Memory B cell (primary cell): ENCODE results near the gene GNG8.
A peak's percentile ranks its signal among the peaks of the same experiment; 100 is the strongest.

Experiments
- ATAC-seq: fragments of 150-1000 bp; cut with Tn5 transposase; 2 replicates; pipeline ENCODE4 v1.10.0; 2021; ENCODE audit warnings: low read depth, mild to moderate bottlenecking, moderate library complexity
- DNase-seq, 2 donors: peaks; one replicate each; pipeline ENCODE4 v3.0.0; 2022; ENCODE audit warnings: low spot score in 2 of 2
- H3K27ac Mint-ChIP-seq: one replicate; pipeline ENCODE4 v1.8.0; 2022; ENCODE audit warnings: mild to moderate bottlenecking, moderate library complexity, mixed read lengths
- H3K27me3 Mint-ChIP-seq: one replicate; pipeline ENCODE4 v1.8.0; 2022; ENCODE audit warnings: mixed read lengths
- H3K36me3 Mint-ChIP-seq: one replicate; pipeline ENCODE4 v1.8.0; 2022; ENCODE audit warnings: mild to moderate bottlenecking, mixed read lengths
- H3K4me1 Mint-ChIP-seq: one replicate; pipeline ENCODE4 v1.8.0; 2022; ENCODE audit warnings: mixed read lengths
- H3K4me3 Mint-ChIP-seq: one replicate; pipeline ENCODE4 v1.8.0; 2022; ENCODE audit warnings: mild to moderate bottlenecking, moderate library complexity, mixed read lengths
- H3K9me3 Mint-ChIP-seq: one replicate; pipeline ENCODE4 v1.8.0; 2022; ENCODE audit warnings: mixed read lengths

GNG8 gene

DNA sequence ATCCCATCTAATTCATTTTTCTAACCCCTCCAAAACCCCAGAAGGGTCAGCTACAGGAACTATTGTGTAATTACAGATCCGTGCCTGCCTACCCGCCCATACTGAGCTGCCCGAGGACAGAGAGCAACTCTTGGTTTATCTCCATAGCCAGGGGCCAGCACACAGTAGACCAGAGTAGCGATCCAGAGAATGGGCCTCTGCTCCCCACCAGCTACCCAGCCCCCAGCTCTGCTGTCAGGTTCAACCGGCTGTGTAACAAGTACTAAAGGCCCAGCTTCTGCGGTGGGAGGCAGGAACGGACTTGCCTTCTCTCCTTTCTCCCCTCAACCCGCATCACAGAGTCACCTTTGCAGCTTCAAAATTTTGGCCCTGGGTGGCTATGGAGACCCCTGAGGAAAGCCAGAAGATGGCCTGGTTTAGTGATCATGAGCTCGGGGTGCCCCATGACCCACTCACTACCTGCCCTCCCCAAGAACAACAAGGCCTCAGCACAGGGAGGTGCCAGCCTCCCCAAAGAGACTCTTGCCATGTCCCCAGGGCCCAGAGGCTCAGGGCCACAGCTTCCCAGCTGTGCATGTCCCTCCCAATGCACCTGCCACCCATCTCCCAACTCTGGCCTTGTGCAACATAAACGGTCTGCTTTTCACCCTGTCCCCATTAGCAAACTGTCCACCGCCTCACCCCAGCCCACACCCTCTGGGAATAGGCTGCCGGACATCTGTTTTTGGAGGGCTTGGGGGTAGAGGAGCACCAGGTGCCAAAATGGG lies 29.1 kb downstream of the GNG8 start:
- H3K9me3 Mint-ChIP-seq = no peaks in the 10 kb centered on the region
- H3K27ac Mint-ChIP-seq = no peak overlapping the region
- H3K36me3 Mint-ChIP-seq = peaks cover 30% of the 10 kb centered on the region
- no peak overlapping the region for H3K4me3 Mint-ChIP-seq
- ATAC-seq (no peak), DNase-seq (no peak)
- H3K27me3 Mint-ChIP-seq = no peaks in the 10 kb centered on the region
- peaks cover 32% of the 10 kb centered on the region for H3K4me1 Mint-ChIP-seq

- DNase-seq = peak in 1 of 2 donors; percentile 10
- Mint-ChIP-seq H3K27ac (no peak overlapping the region), H3K4me1 (peaks cover 24% of the 10 kb centered on the region), H3K36me3 (peaks cover 30% of the 10 kb centered on the region), H3K9me3 (no peaks in the 10 kb centered on the region), H3K27me3 (no peaks in the 10 kb centered on the region), H3K4me3 (no peak overlapping the region)
- ATAC-seq = no peak
Observed at GRCh38 chr19:46606019-46606418, 30.0 kb downstream of the GNG8 start.

- H3K36me3 Mint-ChIP-seq = peaks cover 30% of the 10 kb centered on the region
- no peak overlapping the region for H3K27ac Mint-ChIP-seq
- DNase-seq (no peak), ATAC-seq (no peak)
- peaks cover 19% of the 10 kb centered on the region for H3K4me1 Mint-ChIP-seq
- no peaks in the 10 kb centered on the region for H3K27me3 Mint-ChIP-seq
- H3K4me3 Mint-ChIP-seq = no peak overlapping the region
- no peaks in the 10 kb centered on the region for H3K9me3 Mint-ChIP-seq
Observed at GRCh38 chr19:46605356-46605821, 30.6 kb downstream of the GNG8 start.

GRCh38 chr19:46604781-46605355 lies 31.1 kb downstream of the GNG8 start:
- no peaks in the 10 kb centered on the region for H3K9me3 Mint-ChIP-seq
- H3K4me3 Mint-ChIP-seq = no peak overlapping the region
- no peaks in the 10 kb centered on the region for H3K27me3 Mint-ChIP-seq
- H3K36me3 Mint-ChIP-seq = peaks cover 28% of the 10 kb centered on the region
- DNase-seq (peak in 1 of 2 donors; percentile 10), ATAC-seq (no peak)
- no peak overlapping the region for H3K27ac Mint-ChIP-seq
- H3K4me1 Mint-ChIP-seq = peaks cover 17% of the 10 kb centered on the region

DNA sequence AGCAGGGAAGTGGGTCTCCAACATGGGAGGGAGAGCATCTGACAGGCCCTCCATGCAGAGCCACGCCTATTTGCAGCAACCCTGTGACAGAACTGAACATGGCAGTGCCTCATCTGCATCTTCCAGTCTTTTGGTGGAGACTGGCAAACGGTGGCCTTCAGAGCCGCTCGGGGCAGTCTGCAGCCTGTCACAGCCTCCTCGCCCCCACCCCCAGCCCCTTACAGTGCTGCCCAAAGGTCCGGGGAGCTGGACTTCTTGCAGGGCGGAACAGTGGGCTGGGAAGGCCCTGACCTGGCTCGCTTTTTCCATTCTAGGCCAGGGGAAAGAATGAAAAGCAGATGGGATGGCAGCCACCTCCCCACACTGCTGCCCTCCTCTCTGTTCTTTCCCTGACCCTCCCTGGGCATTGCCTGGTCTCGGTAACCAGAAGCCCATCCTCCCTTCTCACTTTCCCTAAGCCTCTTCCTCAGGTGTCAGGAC lies 32.2 kb downstream of the GNG8 start:
- Mint-ChIP-seq H3K9me3 (peaks cover 2% of the 10 kb centered on the region), H3K4me3 (no peak overlapping the region), H3K27ac (no peak overlapping the region), H3K36me3 (peaks cover 20% of the 10 kb centered on the region), H3K27me3 (no peaks in the 10 kb centered on the region), H3K4me1 (peaks cover 19% of the 10 kb centered on the region)
- ATAC-seq = no peak
- DNase-seq = no peak

DNA sequence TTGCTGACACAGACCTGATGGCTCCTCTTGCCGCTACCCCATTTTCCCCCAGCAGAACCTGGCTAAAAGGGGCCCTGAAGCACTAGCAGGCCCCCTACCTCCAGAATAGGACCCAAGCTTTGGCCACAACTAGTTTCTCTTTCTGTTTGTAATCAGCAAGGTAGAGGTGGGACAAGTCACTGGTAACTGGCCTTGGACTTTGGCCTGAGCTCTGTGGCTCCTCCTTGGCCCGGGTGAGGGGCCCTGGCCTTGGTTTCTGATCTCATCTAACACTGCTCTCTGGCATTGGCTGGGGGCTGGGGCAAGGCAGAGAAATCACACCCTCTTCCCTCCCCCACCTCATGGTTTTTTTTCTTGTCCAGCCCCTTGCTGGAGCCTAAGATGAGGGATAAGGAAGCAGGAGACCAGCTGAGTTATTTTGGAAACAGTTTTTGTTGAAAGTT lies 32.8 kb downstream of the GNG8 start:
- H3K4me1 Mint-ChIP-seq = peaks cover 19% of the 10 kb centered on the region
- DNase-seq (no peak), ATAC-seq (no peak)
- H3K27ac Mint-ChIP-seq = no peak overlapping the region
- peaks cover 19% of the 10 kb centered on the region for H3K36me3 Mint-ChIP-seq
- no peaks in the 10 kb centered on the region for H3K27me3 Mint-ChIP-seq
- peak overlapping the region; percentile 99 for H3K4me3 Mint-ChIP-seq
- peaks cover 8% of the 10 kb centered on the region for H3K9me3 Mint-ChIP-seq

- H3K4me1 Mint-ChIP-seq = peaks cover 18% of the 10 kb centered on the region
- peak overlapping the region; percentile 99 for H3K4me3 Mint-ChIP-seq
- ATAC-seq (no peak), DNase-seq (peak in 1 of 2 donors; percentile 15)
- H3K36me3 Mint-ChIP-seq = peaks cover 16% of the 10 kb centered on the region
- H3K27ac Mint-ChIP-seq = peak overlapping the region; percentile 100
- peaks cover 8% of the 10 kb centered on the region for H3K9me3 Mint-ChIP-seq
- H3K27me3 Mint-ChIP-seq = no peaks in the 10 kb centered on the region
Observed at GRCh38 chr19:46602392-46603194, 33.4 kb downstream of the GNG8 start.

DNA sequence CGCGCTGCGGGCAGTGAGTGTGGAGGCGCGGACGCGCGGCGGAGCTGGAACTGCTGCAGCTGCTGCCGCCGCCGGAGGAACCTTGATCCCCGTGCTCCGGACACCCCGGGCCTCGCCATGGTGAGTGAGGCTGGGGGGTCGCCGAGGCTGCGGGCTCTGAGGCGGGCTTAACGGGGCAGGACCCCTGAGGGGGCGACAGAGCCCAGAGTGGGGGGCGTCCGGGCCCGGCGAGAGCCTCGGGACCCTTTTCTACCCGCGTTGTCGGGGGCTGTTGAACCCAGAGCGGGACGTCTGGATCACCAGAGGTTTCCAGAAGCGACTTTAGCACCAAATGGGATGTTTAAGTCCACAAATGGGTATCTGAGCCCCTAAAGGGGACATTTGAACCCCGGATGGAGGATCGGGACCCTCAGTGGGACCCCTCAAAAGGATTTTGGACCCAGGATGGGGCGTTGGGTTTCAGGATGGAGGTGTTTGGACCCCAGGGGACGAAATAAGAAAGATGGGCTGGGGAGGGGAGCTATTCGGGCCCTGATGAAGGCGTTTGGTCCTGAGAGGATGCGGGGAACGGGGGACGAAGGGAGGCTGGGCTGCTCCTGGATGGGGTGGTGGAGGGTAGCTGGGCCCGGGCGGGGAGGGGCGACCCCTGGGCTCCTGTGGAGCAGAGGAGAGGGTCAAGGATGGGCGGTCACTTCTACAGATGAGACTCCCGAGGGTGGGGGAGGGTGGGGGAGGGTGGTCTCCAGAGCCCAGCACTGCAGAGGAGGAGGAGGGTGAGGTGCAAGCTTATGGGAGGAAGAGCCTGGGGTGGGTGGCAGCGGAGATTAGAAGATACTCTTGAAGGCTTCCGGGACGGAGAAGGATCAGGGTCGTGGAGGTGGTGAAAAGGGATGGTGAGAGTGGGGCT lies 34.4 kb downstream of the GNG8 start, which contains the start of gene CALM3:
Gene CALM3 (plus strand): TSS at position 13 of the 907 bp plus-strand sequence. CDS start 105 bp downstream, at position 118.
- Mint-ChIP-seq H3K4me1 (peaks cover 16% of the 10 kb centered on the region), H3K27me3 (no peaks in the 10 kb centered on the region), H3K27ac (peak within 1 kb of the TSS; percentile 100), H3K4me3 (peak within 1 kb of the TSS; percentile 99), H3K9me3 (peaks cover 8% of the 10 kb centered on the region), H3K36me3 (peaks cover 13% of the 10 kb centered on the region)
- DNase-seq = peak in 1 of 2 donors; percentile 18
- ATAC-seq = no peak

- Mint-ChIP-seq H3K9me3 (peaks cover 8% of the 10 kb centered on the region), H3K27ac (peak overlapping the region; percentile 100), H3K4me1 (peaks cover 16% of the 10 kb centered on the region), H3K27me3 (no peaks in the 10 kb centered on the region), H3K4me3 (peak overlapping the region; percentile 99), H3K36me3 (peaks cover 6% of the 10 kb centered on the region)
- peak; percentile 99 for DNase-seq
- ATAC-seq = peak; percentile 83
Observed at GRCh38 chr19:46600384-46601317, 35.4 kb downstream of the GNG8 start.

DNA sequence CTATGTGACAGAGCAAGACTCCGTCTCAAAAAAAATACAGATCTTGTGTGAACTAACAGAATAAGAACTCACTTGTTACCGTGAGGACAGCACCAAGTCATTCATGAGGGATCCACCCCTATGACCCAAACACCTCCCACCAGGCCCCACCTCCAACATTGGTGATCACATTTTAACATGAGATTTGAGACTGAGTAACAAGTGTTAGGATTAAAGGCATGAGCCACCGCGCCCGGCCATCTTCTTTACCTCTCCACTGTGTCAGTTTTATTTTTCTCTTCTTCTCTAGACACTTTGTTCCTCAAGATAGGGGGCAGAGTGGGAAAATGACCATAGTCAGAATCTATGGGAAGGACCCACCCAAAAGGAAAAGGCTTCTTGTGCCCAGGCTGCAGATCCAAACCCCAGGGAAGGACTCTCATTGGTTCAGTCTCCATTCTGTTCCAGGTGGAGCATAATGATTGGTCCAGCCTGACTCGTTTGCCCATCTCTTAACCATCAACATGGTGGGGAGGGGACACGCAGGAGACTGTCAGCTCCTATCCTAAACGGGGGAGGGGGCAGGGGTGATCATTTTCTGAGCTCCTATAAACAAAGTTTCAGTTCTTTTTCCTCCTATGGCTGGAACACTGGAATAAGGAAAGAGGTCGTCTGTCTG lies 36.2 kb downstream of the GNG8 start:
- H3K36me3 Mint-ChIP-seq = peaks cover 6% of the 10 kb centered on the region
- no peaks in the 10 kb centered on the region for H3K27me3 Mint-ChIP-seq
- peaks cover 16% of the 10 kb centered on the region for H3K4me1 Mint-ChIP-seq
- peak overlapping the region; percentile 99 for H3K4me3 Mint-ChIP-seq
- ATAC-seq (no peak), DNase-seq (no peak)
- peaks cover 8% of the 10 kb centered on the region for H3K9me3 Mint-ChIP-seq
- H3K27ac Mint-ChIP-seq = peak overlapping the region; percentile 100

DNA sequence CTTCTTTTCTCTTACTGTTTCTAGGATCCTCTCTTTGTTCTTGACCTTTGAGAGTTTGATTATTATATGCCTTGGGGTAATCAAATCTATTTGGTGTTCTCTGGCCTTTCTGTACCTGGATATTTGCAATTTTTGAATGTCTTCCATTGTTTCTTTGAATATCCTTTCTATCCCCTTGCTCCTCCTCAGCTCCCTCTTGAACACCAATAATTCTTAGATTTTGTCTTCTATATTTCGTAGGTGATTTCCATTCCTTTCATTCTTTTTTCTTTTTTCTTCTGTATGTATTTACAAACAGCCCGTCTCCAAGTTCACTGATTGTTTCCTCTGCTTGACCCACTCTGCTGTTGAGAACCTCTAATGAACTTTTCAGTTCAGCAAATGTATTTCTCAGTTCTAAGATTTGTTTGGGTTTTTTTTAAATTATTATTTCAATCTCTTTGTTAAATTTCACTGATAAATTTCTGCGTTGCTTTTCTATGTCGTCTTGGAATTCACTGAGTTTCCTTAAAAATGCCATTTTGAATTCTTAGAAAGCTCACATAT lies 37.6 kb downstream of the GNG8 start:
- H3K36me3 Mint-ChIP-seq = peaks cover 6% of the 10 kb centered on the region
- H3K27ac Mint-ChIP-seq = no peak overlapping the region
- peaks cover 8% of the 10 kb centered on the region for H3K9me3 Mint-ChIP-seq
- no peaks in the 10 kb centered on the region for H3K27me3 Mint-ChIP-seq
- H3K4me1 Mint-ChIP-seq = peaks cover 16% of the 10 kb centered on the region
- ATAC-seq = no peak
- H3K4me3 Mint-ChIP-seq = no peak overlapping the region
- DNase-seq = no peak

GRCh38 chr19:46596008-46596407 lies 40.0 kb downstream of the GNG8 start:
- Mint-ChIP-seq H3K27me3 (no peaks in the 10 kb centered on the region), H3K9me3 (peaks cover 8% of the 10 kb centered on the region), H3K4me1 (peaks cover 3% of the 10 kb centered on the region)

More at GRCh38 chr19:46596008-46596407, 40.0 kb downstream of the GNG8 start:
- Mint-ChIP-seq H3K27ac (no peak overlapping the region), H3K4me3 (no peak overlapping the region), H3K36me3 (peaks cover 6% of the 10 kb centered on the region)
- DNase-seq = no peak
- ATAC-seq = no peak
